Measurements from ENCODE around the gene GNB3. TPM values are rescaled to one million over a fixed set of nuclear protein-coding genes. Genes with fewer than 3 reads are reported as not detected.
A peak's percentile ranks its signal among the peaks of the same experiment; 100 is the strongest.

Gene GNB3
- total RNA-seq, 2 experiments from 2014 or later: 0.50 to 1.1 TPM

DNA sequence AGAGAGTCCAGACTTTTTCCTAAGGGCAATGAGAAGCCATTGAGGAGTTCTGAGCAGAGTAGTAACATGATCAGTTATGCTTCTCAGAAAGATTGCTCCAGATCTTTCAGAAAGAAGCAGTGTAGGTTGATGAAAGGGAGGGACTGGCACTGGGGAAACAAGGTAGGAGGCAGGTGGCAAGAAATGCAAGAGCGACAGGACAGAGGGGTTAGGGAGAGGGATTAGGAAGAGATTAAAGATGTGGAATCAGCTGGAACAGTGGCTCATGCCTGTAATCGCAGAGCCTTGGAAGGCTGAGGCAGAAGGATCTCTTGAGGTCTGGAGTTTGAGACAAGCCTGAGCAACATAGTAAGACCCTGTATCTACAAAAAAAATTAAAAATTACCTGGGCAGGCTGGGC, 7.0 kb downstream of the GNB3 start:
- Mint-ChIP-seq H3K27ac (no peak overlapping the region), H3K4me3 (no peak overlapping the region), H3K4me1 (ENCODE audit: low read depth) (peaks cover 14% of the 10 kb centered on the region), H3K36me3 (ENCODE audit: low read depth) (peaks cover 26% of the 10 kb centered on the region), H3K9me3 (no peaks in the 10 kb centered on the region), H3K27me3 (no peaks in the 10 kb centered on the region)
- ChIA-PET POLR2A (interaction anchor here (1.0 to 11.4 kb wide), 2 partner anchors 21 to 280 kb away, joined by 3 to 218 read pairs; partner anchors contain the start of genes SPSB2 and TPI1), CTCF (interaction anchor here (6.7 kb wide), 1 partner anchor 14 kb away, joined by 80 read pairs; no protein-coding TSS in a partner anchor)
- TF ChIP-seq, protein P1, sequence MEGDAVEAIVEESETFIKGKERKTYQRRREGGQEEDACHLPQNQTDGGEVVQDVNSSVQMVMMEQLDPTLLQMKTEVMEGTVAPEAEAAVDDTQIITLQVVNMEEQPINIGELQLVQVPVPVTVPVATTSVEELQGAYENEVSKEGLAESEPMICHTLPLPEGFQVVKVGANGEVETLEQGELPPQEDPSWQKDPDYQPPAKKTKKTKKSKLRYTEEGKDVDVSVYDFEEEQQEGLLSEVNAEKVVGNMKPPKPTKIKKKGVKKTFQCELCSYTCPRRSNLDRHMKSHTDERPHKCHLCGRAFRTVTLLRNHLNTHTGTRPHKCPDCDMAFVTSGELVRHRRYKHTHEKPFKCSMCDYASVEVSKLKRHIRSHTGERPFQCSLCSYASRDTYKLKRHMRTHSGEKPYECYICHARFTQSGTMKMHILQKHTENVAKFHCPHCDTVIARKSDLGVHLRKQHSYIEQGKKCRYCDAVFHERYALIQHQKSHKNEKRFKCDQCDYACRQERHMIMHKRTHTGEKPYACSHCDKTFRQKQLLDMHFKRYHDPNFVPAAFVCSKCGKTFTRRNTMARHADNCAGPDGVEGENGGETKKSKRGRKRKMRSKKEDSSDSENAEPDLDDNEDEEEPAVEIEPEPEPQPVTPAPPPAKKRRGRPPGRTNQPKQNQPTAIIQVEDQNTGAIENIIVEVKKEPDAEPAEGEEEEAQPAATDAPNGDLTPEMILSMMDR (IDR thresholded peaks at IDR 0.05): no peak
- ATAC-seq (no peak), DNase-seq (no peak)
- intact Hi-C loops (cut with micrococcal nuclease): no loop called here

DNA sequence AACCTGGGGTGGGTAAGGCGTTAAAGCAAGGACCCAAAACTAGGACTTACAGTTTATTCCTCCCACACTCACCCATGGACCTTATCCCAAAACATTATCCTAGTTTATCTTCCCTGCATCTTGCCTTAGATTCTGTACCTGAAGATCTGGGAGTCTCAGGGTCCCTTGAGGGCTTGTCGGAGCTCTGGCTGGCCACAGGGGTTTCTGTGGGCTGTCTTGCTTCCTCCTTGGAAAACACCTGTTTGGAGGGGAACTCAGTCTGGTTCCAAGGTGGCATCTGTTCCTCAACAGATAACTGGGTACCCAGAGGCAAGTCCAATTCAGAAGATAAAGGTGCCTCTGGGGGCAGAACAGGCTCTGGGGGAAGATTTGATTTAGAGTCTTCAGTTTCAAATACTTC, 8.7 kb downstream of the GNB3 start:
- no peak for ATAC-seq
- Mint-ChIP-seq H3K4me1 (ENCODE audit: low read depth) (peaks cover 24% of the 10 kb centered on the region), H3K9me3 (no peaks in the 10 kb centered on the region), H3K27me3 (no peaks in the 10 kb centered on the region), H3K27ac (no peak overlapping the region), H3K4me3 (peak overlapping the region; percentile 86), H3K36me3 (ENCODE audit: low read depth) (peaks cover 33% of the 10 kb centered on the region)
- DNase-seq: no peak
- TF ChIP-seq, protein P1 (IDR thresholded peaks at IDR 0.05): no peak
- POLR2A ChIA-PET: interaction anchor here (1.3 to 11.4 kb wide), 3 partner anchors 13 to 78 kb away, joined by 3 to 218 read pairs (median 5); partner anchors contain the start of genes SPSB2 and TPI1
- CTCF ChIA-PET: interaction anchor here (1.3 to 6.7 kb wide), 5 partner anchors 10 to 23 kb away, joined by 3 to 80 read pairs (median 8); partner anchors contain the start of genes GNB3, SPSB2 and TPI1
- intact Hi-C loops (cut with micrococcal nuclease): no loop called here

DNA sequence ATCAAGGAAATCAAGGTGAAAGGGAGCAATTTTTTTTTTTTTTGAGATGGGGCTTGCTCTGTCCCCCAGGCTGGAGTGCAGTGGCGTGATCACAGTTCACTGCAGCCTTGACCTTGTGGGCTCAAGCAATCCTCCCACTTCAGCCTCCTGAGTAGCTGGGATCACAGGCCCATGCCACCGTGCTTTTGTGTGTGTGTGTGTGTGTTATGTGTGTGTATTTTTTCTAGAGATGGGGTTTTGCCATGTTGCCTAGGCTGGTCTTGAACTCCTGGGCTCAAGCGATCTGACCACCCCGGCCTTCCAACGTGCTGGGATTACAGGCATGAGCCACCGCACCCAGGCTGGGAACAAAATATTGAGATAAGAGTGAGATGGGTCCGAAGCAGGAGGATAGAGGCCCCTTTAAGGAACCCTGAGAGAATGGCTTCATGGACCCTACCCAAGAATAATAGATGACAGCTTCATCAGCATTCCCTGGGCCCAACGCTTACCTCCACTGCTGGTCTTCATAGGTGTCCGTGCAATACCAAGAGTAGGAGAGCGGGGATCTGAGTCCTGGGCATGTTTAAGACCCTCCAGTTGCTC, 9.3 kb downstream of the GNB3 start:
- DNase-seq (no peak), ATAC-seq (no peak)
- H3K27me3 Mint-ChIP-seq: no peaks in the 10 kb centered on the region
- H3K36me3 Mint-ChIP-seq (ENCODE audit: low read depth): peaks cover 34% of the 10 kb centered on the region
- no peaks in the 10 kb centered on the region for H3K9me3 Mint-ChIP-seq
- TF ChIP-seq, protein P1 (IDR thresholded peaks at IDR 0.05): no peak
- peaks cover 29% of the 10 kb centered on the region for H3K4me1 Mint-ChIP-seq (ENCODE audit: low read depth)
- peak overlapping the region; percentile 86 for H3K4me3 Mint-ChIP-seq
- POLR2A ChIA-PET: interaction anchor here (0.6 to 11.4 kb wide), 4 partner anchors 13 to 227 kb away, joined by 3 to 218 read pairs (median 12); partner anchors contain the start of genes C12orf57, RNU7-1, SPSB2 and TPI1
- peak overlapping the region; percentile 51 for H3K27ac Mint-ChIP-seq
- CTCF ChIA-PET: interaction anchor here (2.5 to 7.2 kb wide), 6 partner anchors 11 to 126 kb away, joined by 7 to 124 read pairs (median 28); partner anchors contain the start of genes COPS7A, GNB3, MLF2 and SPSB2
- intact Hi-C loops (cut with micrococcal nuclease): no loop called here

DNA sequence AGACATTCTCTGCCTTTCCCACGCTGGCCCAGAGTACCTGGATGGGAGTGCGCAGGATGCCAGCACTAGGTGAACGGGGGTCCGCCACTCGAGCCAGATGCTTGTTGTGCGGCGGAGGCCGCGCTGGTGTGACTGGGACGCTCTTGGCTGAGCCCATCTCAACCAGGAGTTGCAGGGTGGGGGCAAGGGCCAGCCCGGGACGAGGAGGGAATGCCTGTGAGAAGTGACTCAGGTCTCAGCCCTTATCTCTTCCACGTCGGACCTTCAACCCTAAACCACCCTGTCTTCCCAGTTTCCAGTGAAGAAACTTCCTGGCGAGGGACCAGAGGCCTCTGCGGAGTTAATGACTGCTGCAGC, 10.0 kb downstream of the GNB3 start:
- TF ChIP-seq, protein P1 (IDR thresholded peaks at IDR 0.05): no peak
- H3K27me3 Mint-ChIP-seq: no peaks in the 10 kb centered on the region
- POLR2A ChIA-PET: interaction anchor here (1.1 to 11.4 kb wide), 11 partner anchors 8 to 127 kb away, joined by 3 to 218 read pairs (median 8); partner anchors contain the start of genes C12orf57, COPS7A, GNB3 and MLF2
- ATAC-seq (no peak), DNase-seq (no peak)
- intact Hi-C loops (cut with micrococcal nuclease): no loop called here
- peaks cover 29% of the 10 kb centered on the region for H3K4me1 Mint-ChIP-seq (ENCODE audit: low read depth)
- H3K4me3 Mint-ChIP-seq: peak overlapping the region; percentile 86
- H3K36me3 Mint-ChIP-seq (ENCODE audit: low read depth): peaks cover 34% of the 10 kb centered on the region
- CTCF ChIA-PET: interaction anchor here (0.8 to 7.2 kb wide), 15 partner anchors 8 to 293 kb away, joined by 3 to 124 read pairs (median 4); partner anchors contain the start of genes COPS7A, GNB3, MLF2 and P3H3
- no peaks in the 10 kb centered on the region for H3K9me3 Mint-ChIP-seq
- H3K27ac Mint-ChIP-seq: peak overlapping the region; percentile 98

Data from activated CD8-positive, alpha-beta T cell treated with anti-CD3 and anti-CD28 coated beads for 36 hours (primary cell).